Tibial artery (tissue), 4 donors: Measurements from ENCODE around the gene DNAH14.

Experiments used
- DNase-seq, 2 donors: peaks; one replicate each; pipeline ENCODE4 v3.0.0-alpha.2; 2019
- H3K27ac ChIP-seq, 2 donors: fragments of 200-600 bp; sonication (generic) in 1 of 2; 1 replicate in 1 of 2; 2 replicates in 1 of 2; pipeline ENCODE4 v1.5.1; 2018 to 2019; ENCODE audit warnings: mild to moderate bottlenecking in 1 of 2
- H3K27me3 ChIP-seq, 2 donors: fragments of 200-600 bp; sonication (generic) in 1 of 2; one replicate each; pipeline versions ENCODE4 v1.5.1 to v1.6.0; 2016 to 2019
- H3K36me3 ChIP-seq, 3 donors: fragments of 200-600 bp; sonication (generic) in 2 of 3; one replicate each; pipeline ENCODE4 v1.5.1; 2016 to 2019; ENCODE audit warnings: mild to moderate bottlenecking in 2 of 3
- H3K4me1 ChIP-seq, 4 donors: fragments of 200-600 bp; sonication (generic) in 2 of 4; 1 replicate in 3 of 4; 2 replicates in 1 of 4; pipeline ENCODE4 v1.5.1; 2016 to 2019
- H3K4me3 ChIP-seq, 2 donors: fragments of 200-600 bp; sonication (generic) in 1 of 2; 1 replicate in 1 of 2; 2 replicates in 1 of 2; pipeline ENCODE4 v1.5.1; 2018 to 2019; ENCODE audit warnings: mild to moderate bottlenecking in 2 of 2
- H3K9me3 ChIP-seq, 3 donors: fragments of 200-600 bp; sonication (generic) in 1 of 3; one replicate each; pipeline ENCODE4 v1.5.1; 2016 to 2019
- CTCF ChIP-seq, 2 experiments: fragments of 200-600 bp in 1 of 2; fragments of 450-650 bp in 1 of 2; IDR thresholded peaks; one replicate each; pipeline ENCODE4 v1.5.1; 2017 to 2019; ENCODE audit warnings: antibody characterized with exemption in 2 of 2, mild to moderate bottlenecking in 1 of 2, moderate library complexity in 1 of 2
- intact Hi-C: fragments of 100-400 bp; cut with DNase I; formaldehyde crosslinking; loops from one replicate; pipeline ENCODE4 v1.15.0; 2023; ENCODE audit warnings: low total_unique reads

The DNAH14 gene

GRCh38 chr1:225415967-225416745, 486.7 kb downstream of the DNAH14 start:
- TF ChIP-seq CTCF (IDR thresholded peaks at IDR 0.05) = no peak
- Histone ChIP-seq H3K27me3 (no peaks in the 10 kb centered on the region), H3K9me3 (no peaks in the 10 kb centered on the region), H3K27ac (no peak overlapping the region), H3K4me3 (no peak overlapping the region), H3K4me1 (peaks cover 0 to 2% (median 0%) of the 10 kb centered on the region in 4 donors), H3K36me3 (peaks cover 69 to 77% (median 71%) of the 10 kb centered on the region in 3 donors)
- DNase-seq = no peak
- intact Hi-C loops = no loop called here

- intact Hi-C loops = no loop called here
- DNase-seq = no peak
- H3K27me3 ChIP-seq = no peaks in the 10 kb centered on the region
- H3K4me3 ChIP-seq = no peak overlapping the region
- no peaks in the 10 kb centered on the region for H3K9me3 ChIP-seq
- H3K27ac ChIP-seq = no peak overlapping the region
- TF ChIP-seq CTCF (IDR thresholded peaks at IDR 0.05) = no peak
- peaks cover 0 to 17% (median 4%) of the 10 kb centered on the region in 4 donors for H3K4me1 ChIP-seq
- H3K36me3 ChIP-seq = peaks cover 51 to 58% (median 55%) of the 10 kb centered on the region in 3 donors
Measured at GRCh38 chr1:225418059-225418458, 488.6 kb downstream of the DNAH14 start.

GRCh38 chr1:225418598-225418997, 489.1 kb downstream of the DNAH14 start:
- peaks cover 49 to 53% (median 52%) of the 10 kb centered on the region in 3 donors for H3K36me3 ChIP-seq

GRCh38 chr1:225422031-225422605, 492.6 kb downstream of the DNAH14 start:
- no peak overlapping the region for H3K4me3 ChIP-seq
- H3K9me3 ChIP-seq = no peaks in the 10 kb centered on the region
- peaks cover 19 to 27% (median 23%) of the 10 kb centered on the region in 3 donors for H3K36me3 ChIP-seq
- DNase-seq = no peak
- no peak for TF ChIP-seq CTCF (IDR thresholded peaks at IDR 0.05)
- H3K27ac ChIP-seq = peak overlapping the region in 1 of 2 donors; percentile 30
- intact Hi-C loops = no loop called here
- no peaks in the 10 kb centered on the region for H3K27me3 ChIP-seq
- H3K4me1 ChIP-seq = peaks cover 0 to 54% (median 29%) of the 10 kb centered on the region in 4 donors

More at GRCh38 chr1:225418598-225418997, 489.1 kb downstream of the DNAH14 start:
- Histone ChIP-seq H3K27me3 (no peaks in the 10 kb centered on the region), H3K4me3 (no peak overlapping the region), H3K4me1 (peaks cover 0 to 22% (median 7%) of the 10 kb centered on the region in 4 donors), H3K9me3 (no peaks in the 10 kb centered on the region), H3K27ac (no peak overlapping the region)
- DNase-seq = no peak
- intact Hi-C loops = no loop called here
- no peak for TF ChIP-seq CTCF (IDR thresholded peaks at IDR 0.05)

GRCh38 chr1:225422795-225423517, 493.5 kb downstream of the DNAH14 start:
- Histone ChIP-seq H3K4me1 (peaks cover 0 to 54% (median 29%) of the 10 kb centered on the region in 4 donors), H3K27ac (peak overlapping the region in 1 of 2 donors; percentile 30), H3K36me3 (peaks cover 10 to 22% (median 17%) of the 10 kb centered on the region in 3 donors), H3K9me3 (no peaks in the 10 kb centered on the region), H3K27me3 (no peaks in the 10 kb centered on the region), H3K4me3 (no peak overlapping the region)
- no peak for TF ChIP-seq CTCF (IDR thresholded peaks at IDR 0.05)
- intact Hi-C loops = no loop called here
- no peak for DNase-seq
